H1 (cell line): ENCODE measurements around the gene SMG9. TPM values are rescaled to one million over a fixed set of nuclear protein-coding genes. Genes with fewer than 3 reads are reported as not detected.

Experiments
- KDM4A ChIP-seq: IDR thresholded peaks from one replicate; pipeline ENCODE4 v1.7.1; 2012; ENCODE audit warnings: low read depth, mild to moderate bottlenecking, moderate library complexity, low read length, inconsistent platforms; ENCODE audit not compliant: severe bottlenecking
- polyA plus RNA-seq, 7 experiments: library from polyadenylated mRNA; depleted of rRNA in 3 of 7; stranded (reverse) in 5 of 7; unstranded in 2 of 7; fragments of >200 nt in 5 of 7; fragments of 200-250 nt in 2 of 7; gene quantifications; 1 replicate in 5 of 7; 2 replicates in 1 of 7; 4 replicates in 1 of 7; pipeline versions ENCODE4 v1.2.1 to v1.2.3, GENCODE V29; 2011 to 2013; ENCODE audit warnings: missing spikeins in 2 of 7, mixed read lengths in 2 of 7
- total RNA-seq: library from RNA; stranded (reverse); fragmentation: NEBNext Ultra II Directional; extraction: Animal tissue kit (Norgen Biotek cat#: 25700); gene quantifications from 2 replicates; pipeline ENCODE4 v1.2.1, GENCODE V29; 2021

SMG9 gene
- total and polyA plus RNA-seq, 2 of the 8 experiments (the other 6 are each of a cell fraction or from before 2014, with no cell fraction given): 20.4 to 28.7 TPM

- no peak for TF ChIP-seq KDM4A
These were observed 27.0 kb upstream of the SMG9 start (continued) for GRCh38 chr19:43781630-43782310.
